Retinal pigment epithelial cell (primary cell): ENCODE data around the gene ZNF142.

Source experiments
- DNase-seq: peaks from one replicate; pipeline ENCODE4 v3.0.0-alpha.2; 2010; ENCODE audit warnings: low read depth
- H3K4me3 ChIP-seq: 2 replicates; pipeline ENCODE4 v1.5.1; 2011; ENCODE audit warnings: mild to moderate bottlenecking, low read length, control low read depth, moderate library complexity
- CTCF ChIP-seq: conservative IDR thresholded peaks from 2 replicates; pipeline ENCODE4 v1.5.1; 2011; ENCODE audit warnings: low read depth, low read length, control low read depth, inconsistent platforms

ZNF142 gene

DNA sequence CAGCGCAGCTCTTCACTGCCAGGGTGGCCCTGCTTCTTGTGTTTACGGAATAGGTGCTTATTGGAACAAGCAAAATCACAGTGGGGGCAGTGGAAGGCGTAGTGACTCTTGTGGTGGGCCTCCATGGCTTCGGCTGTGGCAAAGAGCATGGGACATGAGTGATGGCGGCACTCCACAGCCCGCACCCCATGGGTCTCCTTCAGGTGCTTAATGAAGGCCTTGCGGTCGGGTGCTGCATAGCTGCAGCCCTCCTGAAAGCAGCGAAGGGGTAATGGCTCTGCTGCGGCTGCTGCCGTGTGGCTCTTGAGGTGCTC, 10.7 kb downstream of the ZNF142 start:
- TF ChIP-seq CTCF, result no peak
- no peak overlapping the region for H3K4me3 ChIP-seq
- no peak for DNase-seq

DNA sequence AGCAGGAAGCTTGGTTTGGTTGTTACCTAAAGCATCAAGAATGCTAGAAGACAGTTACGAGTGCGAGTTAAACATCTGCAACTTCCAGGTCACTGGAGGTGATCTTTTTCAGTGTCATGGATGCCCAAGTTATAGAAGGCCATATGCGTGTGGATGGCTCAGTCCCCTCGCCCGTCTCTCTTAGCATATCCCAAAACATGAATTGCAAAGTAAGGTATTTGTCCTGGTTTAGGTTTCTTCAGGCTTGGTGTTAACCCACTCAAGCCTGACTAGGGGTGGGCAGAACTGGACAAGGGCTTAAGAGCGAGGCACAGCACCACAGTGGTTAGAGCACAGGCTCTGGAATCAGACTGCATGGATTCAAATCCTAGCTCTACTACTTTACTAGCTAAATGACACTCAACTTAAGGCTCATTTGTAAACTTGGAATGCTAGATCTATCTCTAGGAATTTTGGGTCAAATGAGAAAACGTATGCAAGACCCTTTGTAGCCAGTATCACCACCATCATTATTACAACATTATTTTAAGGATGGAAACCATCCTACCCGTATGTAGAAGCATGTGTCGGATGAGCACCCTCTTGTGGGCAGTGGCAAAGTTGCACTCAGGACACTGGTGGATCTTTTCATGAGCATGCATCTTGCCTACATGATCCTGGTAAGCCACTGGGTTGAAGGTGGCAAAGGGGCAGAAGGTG, 11.2 kb downstream of the ZNF142 start:
- no peak overlapping the region for H3K4me3 ChIP-seq
- DNase-seq, result peak; percentile 18
- TF ChIP-seq CTCF, result peak; percentile 91

GRCh38 chr2:218645126-218645525, 14.3 kb downstream of the ZNF142 start:
- TF ChIP-seq CTCF, result no peak
- DNase-seq, result no peak
- no peak overlapping the region for H3K4me3 ChIP-seq

DNA sequence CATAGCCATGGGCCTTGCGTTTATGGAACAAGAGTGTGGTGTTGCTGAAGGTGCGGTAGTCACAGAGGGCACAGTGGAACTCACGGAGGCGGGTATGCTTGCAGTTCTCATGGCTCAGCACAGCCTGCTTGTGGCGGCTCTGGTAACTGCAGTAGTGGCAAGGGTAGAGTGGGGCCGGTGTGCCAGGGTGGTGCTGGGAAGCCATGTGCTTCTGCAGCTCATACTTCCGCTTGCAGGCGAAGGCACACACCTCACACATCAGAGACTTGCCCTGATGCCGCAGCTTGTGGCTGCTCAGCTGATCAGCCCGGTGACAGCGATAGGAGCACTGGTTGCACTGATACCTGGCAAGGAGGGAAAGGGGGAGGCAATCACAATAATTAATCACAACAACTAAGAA, 14.7 kb downstream of the ZNF142 start:
- TF ChIP-seq CTCF, result no peak
- no peak overlapping the region for H3K4me3 ChIP-seq
- no peak for DNase-seq

DNA sequence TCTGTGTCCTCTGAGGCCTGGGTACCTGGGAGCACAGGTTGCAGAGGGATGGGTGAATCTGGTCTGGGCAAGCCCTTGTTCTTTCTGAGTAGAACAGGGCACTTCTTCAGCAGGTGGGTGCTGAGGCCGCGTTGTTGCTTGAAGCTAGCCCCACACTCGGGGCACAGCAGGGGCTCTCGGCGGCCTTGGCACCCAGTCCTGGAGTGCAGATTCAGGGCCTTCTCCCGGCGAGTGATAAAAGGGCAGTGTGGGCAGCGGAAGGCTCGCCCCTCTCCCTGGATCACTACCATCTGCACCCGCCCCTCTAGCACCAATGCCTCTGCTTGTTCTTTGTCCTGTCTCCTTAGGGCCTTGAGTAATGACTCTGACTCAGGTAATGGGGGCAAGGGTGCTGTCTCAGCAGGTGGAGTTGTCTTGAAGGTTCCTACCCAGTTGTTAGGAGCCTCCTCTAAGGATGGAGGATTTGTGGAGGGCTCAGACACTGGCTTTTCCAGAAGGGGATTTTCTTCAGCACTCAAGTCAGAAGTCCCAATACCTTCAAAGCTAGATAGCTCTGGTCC, 15.6 kb downstream of the ZNF142 start:
- DNase-seq, result no peak
- no peak for TF ChIP-seq CTCF
- H3K4me3 ChIP-seq, result no peak overlapping the region

DNA sequence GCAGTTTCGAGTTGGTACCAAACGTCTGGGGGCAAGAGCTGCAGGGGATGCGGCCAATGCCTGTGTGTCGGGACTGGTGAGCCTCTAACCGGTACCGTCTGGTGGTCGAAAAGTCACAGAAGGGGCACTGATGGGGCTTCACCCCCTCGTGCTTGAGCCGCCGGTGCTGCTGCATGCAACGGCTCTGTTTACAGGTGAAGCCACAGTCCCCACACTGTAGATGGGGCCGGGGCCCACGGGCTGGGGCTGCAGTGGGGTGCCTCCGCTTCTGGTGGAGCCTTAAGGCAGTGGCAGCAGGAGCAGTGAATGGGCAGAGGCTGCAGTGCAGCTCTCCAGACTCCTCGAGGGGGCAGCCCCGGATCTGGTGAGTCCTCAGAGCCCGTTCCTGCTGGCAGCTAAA, 16.6 kb downstream of the ZNF142 start:
- TF ChIP-seq CTCF, result no peak
- no peak overlapping the region for H3K4me3 ChIP-seq
- no peak for DNase-seq

DNA sequence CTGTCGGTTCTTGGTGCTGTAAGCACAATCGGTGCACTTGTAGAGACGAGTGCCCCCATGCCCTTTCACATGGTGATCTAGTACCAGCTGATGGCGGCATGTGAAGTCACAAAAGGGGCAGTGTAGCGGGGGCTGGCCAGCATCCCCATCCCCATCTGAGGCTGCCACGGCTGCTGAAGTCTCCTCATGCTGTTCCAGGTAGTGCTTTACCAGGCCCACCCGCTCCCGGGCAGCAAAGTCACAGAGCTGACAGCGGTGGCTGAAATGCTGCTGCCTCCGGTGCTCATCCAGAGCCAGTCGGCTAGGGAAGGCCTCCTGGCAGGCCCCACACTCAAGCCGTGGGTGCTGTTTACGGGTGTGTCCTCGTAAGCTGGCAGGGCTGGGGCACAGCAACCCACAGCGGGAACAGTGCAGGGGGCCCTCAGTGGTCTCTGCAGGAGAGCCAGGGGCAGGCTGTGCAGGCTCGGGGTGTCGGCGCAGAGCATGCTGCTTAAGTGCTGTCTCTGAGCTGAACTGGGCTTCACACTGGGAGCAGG, 17.2 kb downstream of the ZNF142 start:
- no peak for TF ChIP-seq CTCF
- no peak overlapping the region for H3K4me3 ChIP-seq
- no peak for DNase-seq
